H1 (cell line): ENCODE measurements around the gene RNF31. TPM values are rescaled to one million over a fixed set of nuclear protein-coding genes. Genes with fewer than 3 reads are reported as not detected.

Experiments
- CHD7 ChIP-seq: fragments of 300-600 bp; sonication (generic); IDR thresholded peaks from 2 replicates; pipeline ENCODE4 v1.7.1; 2012; ENCODE audit warnings: low read length, moderate library complexity, mild to moderate bottlenecking, inconsistent platforms; ENCODE audit not compliant: insufficient replicate concordance
- KDM5A ChIP-seq: fragments of 200-600 bp; IDR thresholded peaks from 2 replicates; pipeline ENCODE4 v1.7.1; 2012; ENCODE audit warnings: mild to moderate bottlenecking, low read length, inconsistent platforms, mixed read lengths
- SIX5 ChIP-seq: IDR thresholded peaks from 2 replicates; pipeline ENCODE4 v1.6.1; 2011; ENCODE audit warnings: mild to moderate bottlenecking, low read depth, low read length
- ZNF274 ChIP-seq: IDR thresholded peaks from 2 replicates; pipeline ENCODE4 v1.7.0; 2012; ENCODE audit warnings: low read length, borderline replicate concordance; ENCODE audit errors: extremely low read depth
- polyA plus RNA-seq, 7 experiments: library from polyadenylated mRNA; depleted of rRNA in 3 of 7; stranded (reverse) in 5 of 7; unstranded in 2 of 7; fragments of >200 nt in 5 of 7; fragments of 200-250 nt in 2 of 7; gene quantifications; 1 replicate in 5 of 7; 2 replicates in 1 of 7; 4 replicates in 1 of 7; pipeline versions ENCODE4 v1.2.1 to v1.2.3, GENCODE V29; 2011 to 2013; ENCODE audit warnings: missing spikeins in 2 of 7, mixed read lengths in 2 of 7
- total RNA-seq: library from RNA; stranded (reverse); fragmentation: NEBNext Ultra II Directional; extraction: Animal tissue kit (Norgen Biotek cat#: 25700); gene quantifications from 2 replicates; pipeline ENCODE4 v1.2.1, GENCODE V29; 2021

RNF31 gene
- total and polyA plus RNA-seq, 2 of the 8 experiments (the other 6 are each of a cell fraction or from before 2014, with no cell fraction given) = 17.5 to 72.0 TPM

- TF ChIP-seq KDM5A (no peak), CHD7 (no peak), ZNF274 (no peak), SIX5 (no peak)
Measured at GRCh38 chr14:24189460-24189859, 42.2 kb downstream of the RNF31 start (continued).
